Parathyroid adenoma (tissue), 2 donors: ENCODE data around the gene LCMT1.

Source experiments
- H2AFZ ChIP-seq: fragments of 300-600 bp; sonication (generic); one replicate; pipeline ENCODE4 v1.7.0; 2017; ENCODE audit warnings: antibody characterized with exemption, mild to moderate bottlenecking
- H3K27ac ChIP-seq: fragments of 300-600 bp; sonication (generic); one replicate; pipeline ENCODE4 v1.7.0; 2017
- H3K27me3 ChIP-seq: fragments of 300-600 bp; sonication (generic); one replicate; pipeline ENCODE4 v1.7.0; 2017; ENCODE audit warnings: low read length; ENCODE audit not compliant: control insufficient read depth, insufficient read depth
- H3K36me3 ChIP-seq: fragments of 300-600 bp; sonication (generic); one replicate; pipeline ENCODE4 v1.7.0; 2017; ENCODE audit warnings: low read length; ENCODE audit not compliant: control insufficient read depth, insufficient read depth
- H3K4me1 ChIP-seq: fragments of 300-600 bp; sonication (generic); one replicate; pipeline ENCODE4 v1.7.0; 2017; ENCODE audit warnings: control low read depth
- H3K4me2 ChIP-seq: fragments of 300-600 bp; sonication (generic); one replicate; pipeline ENCODE4 v1.7.0; 2017; ENCODE audit warnings: low read length
- H3K4me3 ChIP-seq: fragments of 300-600 bp; sonication (generic); one replicate; pipeline ENCODE4 v1.7.0; 2017; ENCODE audit warnings: low read depth, low read length
- H3K79me2 ChIP-seq: fragments of 300-600 bp; sonication (generic); one replicate; pipeline ENCODE4 v1.7.0; 2017; ENCODE audit warnings: control low read depth
- H3K9ac ChIP-seq: fragments of 300-600 bp; sonication (generic); one replicate; pipeline ENCODE4 v1.7.0; 2017; ENCODE audit warnings: mild to moderate bottlenecking
- H3K9me3 ChIP-seq: fragments of 300-600 bp; sonication (generic); one replicate; pipeline ENCODE4 v1.7.0; 2017; ENCODE audit warnings: low read length; ENCODE audit not compliant: control insufficient read depth
- CTCF ChIP-seq: fragments of 300-600 bp; sonication (generic); IDR thresholded peaks from one replicate; pipeline ENCODE4 v1.7.0; 2017; ENCODE audit warnings: antibody characterized with exemption, mild to moderate bottlenecking
- donor health status: primary hyperparathyroidism.

Gene LCMT1

GRCh38 chr16:25212636-25213035, 101.1 kb downstream of the LCMT1 start:
- Histone ChIP-seq H2AFZ (no peak overlapping the region), H3K4me2 (no peak overlapping the region), H3K9ac (no peak overlapping the region), H3K4me3 (no peak overlapping the region), H3K27me3 (no peaks in the 10 kb centered on the region), H3K4me1 (no peaks in the 10 kb centered on the region), H3K27ac (no peak overlapping the region), H3K9me3 (no peaks in the 10 kb centered on the region), H3K36me3 (no peaks in the 10 kb centered on the region), H3K79me2 (no peaks in the 10 kb centered on the region)
- no peak for TF ChIP-seq CTCF

- Histone ChIP-seq H3K9me3 (no peaks in the 10 kb centered on the region), H3K36me3 (no peaks in the 10 kb centered on the region), H3K4me2 (no peak overlapping the region), H3K79me2 (no peaks in the 10 kb centered on the region), H3K9ac (no peak overlapping the region), H2AFZ (no peak overlapping the region), H3K4me3 (no peak overlapping the region), H3K27ac (no peak overlapping the region), H3K4me1 (no peaks in the 10 kb centered on the region), H3K27me3 (no peaks in the 10 kb centered on the region)
- no peak for TF ChIP-seq CTCF
Observed at GRCh38 chr16:25213709-25214397, 102.3 kb downstream of the LCMT1 start.

- H3K4me3 ChIP-seq = no peak overlapping the region
- no peak overlapping the region for H3K4me2 ChIP-seq
- H3K4me1 ChIP-seq = no peaks in the 10 kb centered on the region
- H3K79me2 ChIP-seq = no peaks in the 10 kb centered on the region
- no peak overlapping the region for H3K9ac ChIP-seq
- H3K27ac ChIP-seq = no peak overlapping the region
- H3K36me3 ChIP-seq = no peaks in the 10 kb centered on the region
- no peaks in the 10 kb centered on the region for H3K27me3 ChIP-seq
- no peak for TF ChIP-seq CTCF
- H3K9me3 ChIP-seq = no peaks in the 10 kb centered on the region
- no peak overlapping the region for H2AFZ ChIP-seq
Observed at GRCh38 chr16:25217112-25217511, 105.6 kb downstream of the LCMT1 start.

- Histone ChIP-seq H3K27ac (no peak overlapping the region), H3K4me1 (no peaks in the 10 kb centered on the region), H3K27me3 (no peaks in the 10 kb centered on the region), H3K36me3 (no peaks in the 10 kb centered on the region), H3K9ac (no peak overlapping the region), H2AFZ (no peak overlapping the region), H3K4me3 (no peak overlapping the region), H3K79me2 (no peaks in the 10 kb centered on the region), H3K4me2 (no peak overlapping the region), H3K9me3 (no peaks in the 10 kb centered on the region)
- TF ChIP-seq CTCF = no peak
Observed at GRCh38 chr16:25217921-25218320, 106.4 kb downstream of the LCMT1 start.

GRCh38 chr16:25219070-25219737, 107.7 kb downstream of the LCMT1 start:
- H3K4me1 ChIP-seq = no peaks in the 10 kb centered on the region
- H3K79me2 ChIP-seq = no peaks in the 10 kb centered on the region
- no peak overlapping the region for H3K4me3 ChIP-seq
- H3K4me2 ChIP-seq = no peak overlapping the region
- no peaks in the 10 kb centered on the region for H3K9me3 ChIP-seq
- H3K36me3 ChIP-seq = no peaks in the 10 kb centered on the region
- H3K27ac ChIP-seq = no peak overlapping the region
- H2AFZ ChIP-seq = no peak overlapping the region
- no peak for TF ChIP-seq CTCF
- H3K9ac ChIP-seq = no peak overlapping the region
- H3K27me3 ChIP-seq = no peaks in the 10 kb centered on the region
